ENCODE measurements around the gene ADARB1.

Gene ADARB1

GRCh38 chr21:45209685-45210284 is 135.4 kb downstream of the ADARB1 start:
- no peak for TF ChIP-seq CTCF (IDR thresholded peaks at IDR 0.05)

GRCh38 chr21:45210461-45210983 is 136.1 kb downstream of the ADARB1 start:
- TF ChIP-seq CTCF (IDR thresholded peaks at IDR 0.05) = no peak

GRCh38 chr21:45211661-45212060 is 137.3 kb downstream of the ADARB1 start:
- TF ChIP-seq CTCF (IDR thresholded peaks at IDR 0.05) = no peak

- no peak for TF ChIP-seq CTCF (IDR thresholded peaks at IDR 0.05)
Observed at GRCh38 chr21:45213392-45213791, 139.0 kb downstream of the ADARB1 start.

- TF ChIP-seq CTCF (IDR thresholded peaks at IDR 0.05) = no peak
Observed at GRCh38 chr21:45215213-45215612, 140.8 kb downstream of the ADARB1 start.

GRCh38 chr21:45217010-45217409 is 142.6 kb downstream of the ADARB1 start:
- no peak for TF ChIP-seq CTCF (IDR thresholded peaks at IDR 0.05)

- TF ChIP-seq CTCF (IDR thresholded peaks at IDR 0.05) = no peak
Observed at GRCh38 chr21:45219517-45219916, 145.1 kb downstream of the ADARB1 start.

- TF ChIP-seq CTCF (IDR thresholded peaks at IDR 0.05) = no peak
Observed at GRCh38 chr21:45220071-45220481, 145.7 kb downstream of the ADARB1 start.

Measured in LNCAP (cell line).